WTC11 (cell line): Measurements from ENCODE around the gene TAPBPL. TPM values are rescaled to one million over a fixed set of nuclear protein-coding genes. Genes with fewer than 3 reads are reported as not detected.
"Not testable (repeated sequence)": the region's sequence is repeated elsewhere in the genome, so short reads cannot be mapped to it uniquely, and the experiment has no call there.

ENCODE experiments used
- ATAC-seq: fragments of 200-7000 bp; cut with Tn5 transposase; 2 replicates; pipeline ENCODE4 v1.10.0; 2021; ENCODE audit warnings: mild to moderate bottlenecking, moderate library complexity
- CTCF ChIA-PET: fragments of 300-600 bp; sonication (Branson Sonifier 250); formaldehyde crosslinking; loops from one replicate; lab custom pipeline; 2021; ENCODE audit warnings: antibody characterized with exemption; lab: Charles Lee
- POLR2A ChIA-PET: fragments of 350-600 bp; sonication (Branson Sonifier 250); formaldehyde crosslinking; loops from one replicate; lab custom pipeline; 2021; ENCODE audit warnings: antibody characterized with exemption; lab: Charles Lee
- DNase-seq: peaks from one replicate; pipeline ENCODE4 v3.0.0; 2021; ENCODE audit warnings: low spot score
- H3K27ac Mint-ChIP-seq: 2 replicates; pipeline ENCODE4 v1.8.0; 2021; ENCODE audit warnings: mixed read lengths
- H3K27me3 Mint-ChIP-seq: 2 replicates; pipeline ENCODE4 v1.8.0; 2021; ENCODE audit warnings: low read depth, mild to moderate bottlenecking, moderate library complexity, mixed read lengths
- H3K36me3 Mint-ChIP-seq: 2 replicates; pipeline ENCODE4 v1.8.0; 2021; ENCODE audit warnings: mixed read lengths
- H3K4me1 Mint-ChIP-seq: 2 replicates; pipeline ENCODE4 v1.8.0; 2022; ENCODE audit warnings: mixed read lengths
- H3K4me3 Mint-ChIP-seq: 2 replicates; pipeline ENCODE4 v1.8.0; 2021; ENCODE audit warnings: mild to moderate bottlenecking, moderate library complexity, mixed read lengths
- H3K9me3 Mint-ChIP-seq: 2 replicates; pipeline ENCODE4 v1.8.0; 2021; ENCODE audit warnings: mixed read lengths
- CBFB ChIP-seq: sonication (generic); formaldehyde crosslinking; IDR thresholded peaks from 2 replicates; pipeline ENCODE4 v1.8.1; 2022; ENCODE audit warnings: mild to moderate bottlenecking, low read depth, missing genetic modification reagents
- ELF4 ChIP-seq: sonication (generic); formaldehyde crosslinking; IDR thresholded peaks from 2 replicates; pipeline ENCODE4 v1.8.1; 2022; ENCODE audit warnings: low read depth, mild to moderate bottlenecking, moderate library complexity, missing genetic modification reagents
- EMX1 ChIP-seq: fragments of 250-450 bp; sonication (Bioruptor Pico); IDR thresholded peaks from 2 replicates; pipeline ENCODE4 v1.8.0; 2021; ENCODE audit warnings: mild to moderate bottlenecking
- ESRRA ChIP-seq: sonication (generic); formaldehyde crosslinking; IDR thresholded peaks from 2 replicates; pipeline ENCODE4 v1.8.1; 2022; ENCODE audit warnings: mild to moderate bottlenecking, missing genetic modification reagents, borderline replicate concordance
- JAZF1 ChIP-seq: fragments of 250-450 bp; sonication (Bioruptor Pico); IDR thresholded peaks from 2 replicates; pipeline ENCODE4 v1.9.0; 2021; ENCODE audit warnings: moderate library complexity, mild to moderate bottlenecking, inconsistent platforms
- KAT7 ChIP-seq: sonication (generic); formaldehyde crosslinking; IDR thresholded peaks from 2 replicates; pipeline ENCODE4 v1.8.1; 2023; ENCODE audit warnings: missing genetic modification reagents, mild to moderate bottlenecking, borderline replicate concordance
- MYBL2 ChIP-seq: sonication (generic); formaldehyde crosslinking; IDR thresholded peaks from 2 replicates; pipeline ENCODE4 v1.8.1; 2023; ENCODE audit warnings: mild to moderate bottlenecking, moderate library complexity, missing genetic modification reagents
- NR3C1 ChIP-seq: sonication (generic); formaldehyde crosslinking; conservative IDR thresholded peaks from 2 replicates; pipeline ENCODE4 v1.8.1; 2023; ENCODE audit warnings: low read depth, mild to moderate bottlenecking, missing genetic modification reagents
- OVOL2 ChIP-seq: fragments of 250-450 bp; sonication (Bioruptor Pico); IDR thresholded peaks from 2 replicates; pipeline ENCODE4 v1.9.0; 2021; ENCODE audit warnings: mild to moderate bottlenecking, borderline replicate concordance
- PRRX2 ChIP-seq: fragments of 250-450 bp; sonication (Bioruptor Pico); IDR thresholded peaks from 2 replicates; pipeline ENCODE4 v1.8.0; 2021; ENCODE audit warnings: mild to moderate bottlenecking
- RORB ChIP-seq: fragments of 250-450 bp; sonication (Bioruptor Pico); IDR thresholded peaks from 2 replicates; pipeline ENCODE4 v1.9.0; 2021; ENCODE audit warnings: mild to moderate bottlenecking
- SOX15 ChIP-seq: fragments of 250-450 bp; sonication (Bioruptor Pico); IDR thresholded peaks from 2 replicates; pipeline ENCODE4 v1.9.0; 2021; ENCODE audit warnings: mild to moderate bottlenecking
- TCF7 ChIP-seq: sonication (generic); formaldehyde crosslinking; IDR thresholded peaks from 2 replicates; pipeline ENCODE4 v1.8.0; 2022; ENCODE audit warnings: mild to moderate bottlenecking, low read depth, missing genetic modification reagents, moderate library complexity
- total RNA-seq: library from RNA; stranded (reverse); gene quantifications from 3 replicates; pipeline ENCODE4 v1.2.3, GENCODE V29; 2021
- TF ChIP-seq, protein P1 (sequence below): sonication (generic); formaldehyde crosslinking; IDR thresholded peaks from 2 replicates; pipeline ENCODE4 v1.8.0; 2022; ENCODE audit warnings: mild to moderate bottlenecking, missing genetic modification reagents
- TF ChIP-seq, protein P2 (sequence below): sonication (generic); formaldehyde crosslinking; IDR thresholded peaks from 2 replicates; pipeline ENCODE4 v1.8.1; 2022; ENCODE audit warnings: mild to moderate bottlenecking, missing genetic modification reagents, moderate library complexity, borderline replicate concordance
- TF ChIP-seq, protein P3 (sequence below): fragments of 250-450 bp; sonication (Bioruptor Pico); IDR thresholded peaks from 2 replicates; pipeline ENCODE4 v1.9.0; 2021; ENCODE audit warnings: moderate library complexity, mild to moderate bottlenecking, inconsistent platforms, borderline replicate concordance
- TF ChIP-seq, protein P4 (sequence below): fragments of 250-450 bp; sonication (Bioruptor Pico); IDR thresholded peaks from 2 replicates; pipeline ENCODE4 v2.1.2; 2022; ENCODE audit warnings: mild to moderate bottlenecking, moderate library complexity
- TF ChIP-seq, protein P5 (sequence below): sonication (generic); formaldehyde crosslinking; IDR thresholded peaks from 2 replicates; pipeline ENCODE4 v1.8.0; 2023; ENCODE audit warnings: mild to moderate bottlenecking, missing genetic modification reagents
- TF ChIP-seq, protein P6 (sequence below): sonication (generic); formaldehyde crosslinking; IDR thresholded peaks from 2 replicates; pipeline ENCODE4 v1.8.0; 2022; ENCODE audit warnings: mild to moderate bottlenecking, missing genetic modification reagents

TAPBPL gene
- total RNA-seq, 1 experiment from 2014 or later: 1.3 TPM

DNA sequence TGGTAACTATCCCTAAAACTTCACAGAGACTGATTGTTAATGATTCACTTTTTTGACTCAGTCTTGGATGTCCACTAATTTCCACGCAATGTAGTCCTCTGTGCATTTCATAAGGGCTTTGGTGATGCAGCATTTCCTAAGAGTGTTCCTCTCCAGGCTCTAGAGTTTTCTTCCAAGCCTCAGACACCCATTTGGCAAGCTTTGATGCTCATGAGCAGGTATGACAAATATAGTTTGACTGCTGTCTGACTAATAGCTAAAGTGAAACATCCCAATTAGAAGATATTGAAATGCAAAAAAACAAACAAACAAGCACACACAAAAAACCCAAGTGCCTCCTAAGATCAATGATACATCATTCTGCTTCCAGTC lies 20.1 kb downstream of the TAPBPL start:
- no peak overlapping the region for H3K27ac Mint-ChIP-seq
- POLR2A ChIA-PET: no interaction called here
- no peak for DNase-seq
- H3K4me3 Mint-ChIP-seq: peak overlapping the region; percentile 68; the same call in 1 of the 2 replicates
- ATAC-seq: no peak
- H3K27me3 Mint-ChIP-seq: peaks cover 26% of the 10 kb centered on the region
- TF ChIP-seq, protein P1, sequence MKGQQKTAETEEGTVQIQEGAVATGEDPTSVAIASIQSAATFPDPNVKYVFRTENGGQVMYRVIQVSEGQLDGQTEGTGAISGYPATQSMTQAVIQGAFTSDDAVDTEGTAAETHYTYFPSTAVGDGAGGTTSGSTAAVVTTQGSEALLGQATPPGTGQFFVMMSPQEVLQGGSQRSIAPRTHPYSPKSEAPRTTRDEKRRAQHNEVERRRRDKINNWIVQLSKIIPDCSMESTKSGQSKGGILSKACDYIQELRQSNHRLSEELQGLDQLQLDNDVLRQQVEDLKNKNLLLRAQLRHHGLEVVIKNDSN (CRISPR knock-in tag): no peak
- TF ChIP-seq, protein P2, sequence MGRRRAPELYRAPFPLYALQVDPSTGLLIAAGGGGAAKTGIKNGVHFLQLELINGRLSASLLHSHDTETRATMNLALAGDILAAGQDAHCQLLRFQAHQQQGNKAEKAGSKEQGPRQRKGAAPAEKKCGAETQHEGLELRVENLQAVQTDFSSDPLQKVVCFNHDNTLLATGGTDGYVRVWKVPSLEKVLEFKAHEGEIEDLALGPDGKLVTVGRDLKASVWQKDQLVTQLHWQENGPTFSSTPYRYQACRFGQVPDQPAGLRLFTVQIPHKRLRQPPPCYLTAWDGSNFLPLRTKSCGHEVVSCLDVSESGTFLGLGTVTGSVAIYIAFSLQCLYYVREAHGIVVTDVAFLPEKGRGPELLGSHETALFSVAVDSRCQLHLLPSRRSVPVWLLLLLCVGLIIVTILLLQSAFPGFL (CRISPR knock-in tag): no peak
- TF ChIP-seq, protein P3, sequence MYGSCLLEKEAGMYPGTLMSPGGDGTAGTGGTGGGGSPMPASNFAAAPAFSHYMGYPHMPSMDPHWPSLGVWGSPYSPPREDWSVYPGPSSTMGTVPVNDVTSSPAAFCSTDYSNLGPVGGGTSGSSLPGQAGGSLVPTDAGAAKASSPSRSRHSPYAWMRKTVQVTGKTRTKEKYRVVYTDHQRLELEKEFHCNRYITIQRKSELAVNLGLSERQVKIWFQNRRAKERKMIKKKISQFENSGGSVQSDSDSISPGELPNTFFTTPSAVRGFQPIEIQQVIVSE (CRISPR knock-in tag): no peak
- no peak for TF ChIP-seq CBFB (CRISPR knock-in tag)
- no peak for TF ChIP-seq KAT7 (CRISPR knock-in tag)
- peaks cover 20% of the 10 kb centered on the region for H3K4me1 Mint-ChIP-seq
- H3K9me3 Mint-ChIP-seq: peaks cover 14% of the 10 kb centered on the region
- CTCF ChIA-PET: interaction anchor here (2.7 kb wide), 1 partner anchor 145 kb away, joined by 13 read pairs; no protein-coding TSS in a partner anchor
- H3K36me3 Mint-ChIP-seq: peaks cover 17% of the 10 kb centered on the region

DNA sequence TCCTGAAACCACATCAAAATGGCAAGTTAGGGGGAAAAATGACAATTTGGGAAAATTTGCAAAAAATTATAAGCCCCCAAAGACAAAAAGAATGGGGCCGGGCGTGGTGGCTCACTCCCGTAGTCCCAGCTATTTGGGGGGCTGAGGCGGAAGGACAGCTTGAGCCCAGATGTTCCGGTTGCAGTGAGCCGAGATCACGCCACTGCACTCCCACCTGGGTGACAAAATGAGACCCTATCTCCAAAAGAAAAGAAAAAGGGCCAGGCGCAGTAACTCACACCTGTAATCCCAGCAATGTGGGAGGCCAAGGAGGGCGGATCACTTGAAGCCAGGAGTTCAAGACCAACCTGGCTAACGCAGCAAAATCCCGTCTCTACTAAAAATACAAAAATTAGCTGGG lies 20.6 kb downstream of the TAPBPL start:
- CTCF ChIA-PET: no interaction called here
- DNase-seq (peak; percentile 8), ATAC-seq (no peak)
- H3K27ac Mint-ChIP-seq: no peak overlapping the region
- TF ChIP-seq JAZF1 (CRISPR knock-in tag) (no peak), MYBL2 (CRISPR knock-in tag) (no peak), NR3C1 (CRISPR knock-in tag) (no peak), TCF7 (CRISPR knock-in tag) (no peak), ESRRA (CRISPR knock-in tag) (no peak), SOX15 (CRISPR knock-in tag) (no peak), OVOL2 (CRISPR knock-in tag) (no peak), RORB (CRISPR knock-in tag) (no peak), PRRX2 (no peak), EMX1 (no peak), ELF4 (CRISPR knock-in tag) (no peak)
- TF ChIP-seq, protein P4, sequence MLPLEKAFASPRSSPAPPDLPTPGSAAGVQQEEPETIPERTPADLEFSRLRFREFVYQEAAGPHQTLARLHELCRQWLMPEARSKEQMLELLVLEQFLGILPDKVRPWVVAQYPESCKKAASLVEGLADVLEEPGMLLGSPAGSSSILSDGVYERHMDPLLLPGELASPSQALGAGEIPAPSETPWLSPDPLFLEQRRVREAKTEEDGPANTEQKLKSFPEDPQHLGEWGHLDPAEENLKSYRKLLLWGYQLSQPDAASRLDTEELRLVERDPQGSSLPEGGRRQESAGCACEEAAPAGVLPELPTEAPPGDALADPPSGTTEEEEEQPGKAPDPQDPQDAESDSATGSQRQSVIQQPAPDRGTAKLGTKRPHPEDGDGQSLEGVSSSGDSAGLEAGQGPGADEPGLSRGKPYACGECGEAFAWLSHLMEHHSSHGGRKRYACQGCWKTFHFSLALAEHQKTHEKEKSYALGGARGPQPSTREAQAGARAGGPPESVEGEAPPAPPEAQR: no peak
- TF ChIP-seq, protein P5, sequence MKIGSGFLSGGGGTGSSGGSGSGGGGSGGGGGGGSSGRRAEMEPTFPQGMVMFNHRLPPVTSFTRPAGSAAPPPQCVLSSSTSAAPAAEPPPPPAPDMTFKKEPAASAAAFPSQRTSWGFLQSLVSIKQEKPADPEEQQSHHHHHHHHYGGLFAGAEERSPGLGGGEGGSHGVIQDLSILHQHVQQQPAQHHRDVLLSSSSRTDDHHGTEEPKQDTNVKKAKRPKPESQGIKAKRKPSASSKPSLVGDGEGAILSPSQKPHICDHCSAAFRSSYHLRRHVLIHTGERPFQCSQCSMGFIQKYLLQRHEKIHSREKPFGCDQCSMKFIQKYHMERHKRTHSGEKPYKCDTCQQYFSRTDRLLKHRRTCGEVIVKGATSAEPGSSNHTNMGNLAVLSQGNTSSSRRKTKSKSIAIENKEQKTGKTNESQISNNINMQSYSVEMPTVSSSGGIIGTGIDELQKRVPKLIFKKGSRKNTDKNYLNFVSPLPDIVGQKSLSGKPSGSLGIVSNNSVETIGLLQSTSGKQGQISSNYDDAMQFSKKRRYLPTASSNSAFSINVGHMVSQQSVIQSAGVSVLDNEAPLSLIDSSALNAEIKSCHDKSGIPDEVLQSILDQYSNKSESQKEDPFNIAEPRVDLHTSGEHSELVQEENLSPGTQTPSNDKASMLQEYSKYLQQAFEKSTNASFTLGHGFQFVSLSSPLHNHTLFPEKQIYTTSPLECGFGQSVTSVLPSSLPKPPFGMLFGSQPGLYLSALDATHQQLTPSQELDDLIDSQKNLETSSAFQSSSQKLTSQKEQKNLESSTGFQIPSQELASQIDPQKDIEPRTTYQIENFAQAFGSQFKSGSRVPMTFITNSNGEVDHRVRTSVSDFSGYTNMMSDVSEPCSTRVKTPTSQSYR: no peak
- TF ChIP-seq, protein P6, sequence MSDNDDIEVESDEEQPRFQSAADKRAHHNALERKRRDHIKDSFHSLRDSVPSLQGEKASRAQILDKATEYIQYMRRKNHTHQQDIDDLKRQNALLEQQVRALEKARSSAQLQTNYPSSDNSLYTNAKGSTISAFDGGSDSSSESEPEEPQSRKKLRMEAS (CRISPR knock-in tag): no peak
- peaks cover 26% of the 10 kb centered on the region for H3K27me3 Mint-ChIP-seq
- peaks cover 13% of the 10 kb centered on the region for H3K36me3 Mint-ChIP-seq
- no peak overlapping the region for H3K4me3 Mint-ChIP-seq
- peaks cover 20% of the 10 kb centered on the region for H3K4me1 Mint-ChIP-seq
- POLR2A ChIA-PET: no interaction called here
- H3K9me3 Mint-ChIP-seq: peaks cover 14% of the 10 kb centered on the region

DNA sequence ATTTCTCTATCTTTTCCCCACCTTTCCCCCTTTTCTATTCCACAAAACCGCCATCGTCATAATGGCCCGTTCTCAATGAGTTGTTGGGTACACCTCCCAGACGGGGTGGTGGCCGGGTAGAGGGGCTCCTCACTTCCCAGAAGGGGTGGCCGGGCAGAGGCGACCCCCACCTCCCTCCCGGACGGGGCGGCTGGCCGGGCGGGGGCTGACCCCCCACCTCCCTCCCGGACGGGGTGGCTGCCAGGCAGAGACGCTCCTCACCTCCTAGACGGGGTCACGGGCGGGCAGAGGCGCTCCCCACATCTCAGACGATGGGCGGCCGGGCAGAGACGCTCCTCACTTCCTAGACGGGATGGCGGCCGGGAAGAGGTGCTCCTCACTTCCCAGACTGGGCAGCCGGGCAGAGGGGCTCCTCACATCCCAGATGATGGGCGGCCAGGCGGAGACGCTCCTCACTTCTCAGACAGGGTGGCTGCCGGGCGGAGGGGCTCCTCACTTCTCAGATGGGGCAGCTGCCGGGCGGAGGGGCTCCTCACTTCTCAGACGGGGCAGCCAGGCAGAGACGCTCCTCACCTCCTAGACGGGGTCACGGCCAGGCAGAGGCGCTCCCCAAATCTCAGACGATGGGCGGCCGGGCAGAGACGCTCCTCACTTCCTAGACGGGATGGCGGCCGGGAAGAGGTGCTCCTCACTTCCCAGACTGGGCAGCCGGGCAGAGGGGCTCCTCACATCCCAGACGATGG lies 23.6 kb downstream of the TAPBPL start:
- POLR2A ChIA-PET: not testable (repeated sequence)

More for the DNA sequence above, 23.6 kb downstream of the TAPBPL start:
- H3K36me3 Mint-ChIP-seq, H3K4me1 Mint-ChIP-seq, ATAC-seq, CTCF ChIA-PET, H3K4me3 Mint-ChIP-seq, H3K27ac Mint-ChIP-seq: not testable (repeated sequence)
- H3K27me3 Mint-ChIP-seq: peaks cover 23% of the 10 kb centered on the region
- peak; percentile 4 for DNase-seq
- H3K9me3 Mint-ChIP-seq: peaks cover 14% of the 10 kb centered on the region
